Body of pancreas (tissue), 4 donors: ENCODE results near the gene ZSCAN30. TPM values are rescaled to one million over a fixed set of nuclear protein-coding genes. Genes with fewer than 3 reads are reported as not detected.

ENCODE experiments used
- ATAC-seq: fragments of 150-250 bp; one replicate; pipeline ENCODE4 v1.9.1; 2016
- DNase-seq, 4 donors: peaks; one replicate each; pipeline ENCODE4 v3.0.0-alpha.2; 2019
- H3K27ac ChIP-seq, 4 donors: fragments of 200-600 bp; sonication (generic); 1 replicate in 3 of 4; 2 replicates in 1 of 4; pipeline versions ENCODE4 v1.5.1 to v1.6.1; 2016 to 2019; ENCODE audit warnings: mild to moderate bottlenecking in 1 of 4, mixed read lengths in 1 of 4, moderate library complexity in 1 of 4
- H3K27me3 ChIP-seq, 2 donors: fragments of 200-600 bp; sonication (generic); one replicate each; pipeline ENCODE4 v1.6.0; 2016; ENCODE audit warnings: mild to moderate bottlenecking in 1 of 2
- H3K36me3 ChIP-seq, 2 donors: fragments of 200-600 bp; sonication (generic); replicated peaks in 1 of 2; 2 replicates each; pipeline ENCODE4 v1.5.1; 2016; ENCODE audit warnings: low read depth in 2 of 2; ENCODE audit not compliant: insufficient read depth in 1 of 2
- H3K4me1 ChIP-seq: fragments of 200-600 bp; sonication (generic); one replicate; pipeline ENCODE4 v1.6.0; 2016
- H3K4me3 ChIP-seq, 2 donors: fragments of 200-600 bp; sonication (generic); 1 replicate in 1 of 2; 2 replicates in 1 of 2; pipeline ENCODE4 v1.5.1; 2016 to 2019
- H3K9me3 ChIP-seq, 3 donors: fragments of 200-600 bp; sonication (generic); 1 replicate in 2 of 3; 2 replicates in 1 of 3; pipeline ENCODE4 v1.5.1; 2016
- CTCF ChIP-seq, 7 experiments: fragments of 450-650 bp in 4 of 7; fragments of 200-600 bp in 3 of 7; sonication (generic) in 3 of 7; IDR thresholded peaks; one replicate each; pipeline ENCODE4 v1.5.1; 2016 to 2019; ENCODE audit warnings: antibody characterized with exemption in 7 of 7
- POLR2A ChIP-seq, 3 donors: fragments of 450-650 bp; IDR thresholded peaks; one replicate each; pipeline ENCODE4 v1.6.1; 2016; ENCODE audit warnings: antibody characterized with exemption in 3 of 3, mild to moderate bottlenecking in 2 of 3
- WGBS, 2 donors: methylation state at CpG; one replicate each; pipeline ENCODE4 v1.1.5; 2017; 5-methylcytosine and 5-hydroxymethylcytosine counted together
- intact Hi-C: fragments of 100-400 bp; cut with DNase I; formaldehyde crosslinking; loops from one replicate; pipeline ENCODE4 v1.15.1; 2023
- total RNA-seq, 2 donors: library from RNA; depleted of rRNA; stranded (reverse); fragments of >200 nt; gene quantifications; one replicate each; pipeline ENCODE4 v1.1.0, GENCODE V29; 2016

Gene ZSCAN30
- total RNA-seq, 2 donors from 2014 or later, result 9.9 to 19.4 TPM

GRCh38 chr18:35264409-35264808 lies 25.6 kb downstream of the ZSCAN30 start:
- Histone ChIP-seq H3K9me3 (no peaks in the 10 kb centered on the region), H3K27ac (no peak overlapping the region), H3K4me1 (peaks cover 12% of the 10 kb centered on the region), H3K27me3 (no peaks in the 10 kb centered on the region), H3K36me3 (no peaks in the 10 kb centered on the region), H3K4me3 (no peak overlapping the region)
- intact Hi-C loops, result no loop called here
- no peak for TF ChIP-seq POLR2A (IDR thresholded peaks at IDR 0.05)
- no peak for TF ChIP-seq CTCF (IDR thresholded peaks at IDR 0.05)
- ATAC-seq (no peak), DNase-seq (no peak)
- 93 to 100% methylated on average over 1 to 2 of the region's 2 CpGs for WGBS, 2 donors

- Histone ChIP-seq H3K27me3 (no peaks in the 10 kb centered on the region), H3K36me3 (peaks cover 0 to 4% of the 10 kb centered on the region in 2 donors), H3K27ac (no peak overlapping the region), H3K4me1 (no peaks in the 10 kb centered on the region), H3K9me3 (peaks cover 0 to 6% (median 0%) of the 10 kb centered on the region in 3 donors), H3K4me3 (no peak overlapping the region)
- 87 to 90% methylated on average over 3 of the region's 3 CpGs for WGBS, 2 donors
- ATAC-seq (no peak), DNase-seq (no peak)
- no peak for TF ChIP-seq POLR2A (IDR thresholded peaks at IDR 0.05)
- TF ChIP-seq CTCF (IDR thresholded peaks at IDR 0.05), result no peak
- intact Hi-C loops, result no loop called here
Observed at GRCh38 chr18:35256947-35257346, 33.1 kb downstream of the ZSCAN30 start.

GRCh38 chr18:35253655-35254287 lies 36.3 kb downstream of the ZSCAN30 start:
- DNase-seq (no peak), ATAC-seq (no peak)
- H3K4me1 ChIP-seq, result no peaks in the 10 kb centered on the region
- H3K27ac ChIP-seq, result no peak overlapping the region
- intact Hi-C loops, result no loop called here
- no peaks in the 10 kb centered on the region for H3K27me3 ChIP-seq
- WGBS, 2 donors, result 95 to 97% methylated on average over 4 of the region's 4 CpGs
- TF ChIP-seq POLR2A (IDR thresholded peaks at IDR 0.05) (no peak), CTCF (IDR thresholded peaks at IDR 0.05) (no peak)
- H3K4me3 ChIP-seq, result no peak overlapping the region
- H3K9me3 ChIP-seq, result peaks cover 0 to 6% (median 0%) of the 10 kb centered on the region in 3 donors
- H3K36me3 ChIP-seq, result peaks cover 0 to 10% of the 10 kb centered on the region in 2 donors

- intact Hi-C loops, result no loop called here
- Histone ChIP-seq H3K27me3 (no peaks in the 10 kb centered on the region), H3K9me3 (peaks cover 0 to 6% (median 0%) of the 10 kb centered on the region in 3 donors), H3K4me3 (no peak overlapping the region), H3K4me1 (no peaks in the 10 kb centered on the region), H3K27ac (no peak overlapping the region), H3K36me3 (peaks cover 0 to 13% of the 10 kb centered on the region in 2 donors)
- ATAC-seq (no peak), DNase-seq (no peak)
- TF ChIP-seq POLR2A (IDR thresholded peaks at IDR 0.05), result no peak
- no peak for TF ChIP-seq CTCF (IDR thresholded peaks at IDR 0.05)
- 91 to 100% methylated on average over 1 of the region's 1 CpG for WGBS, 2 donors
Observed at GRCh38 chr18:35252466-35252865, 37.6 kb downstream of the ZSCAN30 start.

GRCh38 chr18:35248429-35248828 lies 41.6 kb downstream of the ZSCAN30 start:
- Histone ChIP-seq H3K36me3 (peaks cover 0 to 25% of the 10 kb centered on the region in 2 donors), H3K27ac (no peak overlapping the region), H3K4me1 (no peaks in the 10 kb centered on the region), H3K4me3 (no peak overlapping the region), H3K9me3 (peaks cover 0 to 3% (median 0%) of the 10 kb centered on the region in 3 donors), H3K27me3 (no peaks in the 10 kb centered on the region)
- ATAC-seq (no peak), DNase-seq (no peak)
- WGBS, 2 donors, result 95% methylated on average over 6 of the region's 6 CpGs
- TF ChIP-seq CTCF (IDR thresholded peaks at IDR 0.05), result no peak
- no peak for TF ChIP-seq POLR2A (IDR thresholded peaks at IDR 0.05)
- intact Hi-C loops, result no loop called here
